Endothelial cell of umbilical vein (primary cell): ENCODE measurements around the gene TMEM61. TPM values are rescaled to one million over a fixed set of nuclear protein-coding genes. Genes with fewer than 3 reads are reported as not detected.

Experiments
- BruUV-seq: library from RNA; stranded (reverse); fragments of 400-500 nt; replicated peaks from 2 replicates; lab custom pipeline; 2021; lab: Mats Ljungman, UMichigan
- CTCF ChIA-PET: fragments of 300-600, 350-600 bp; sonication (Branson Sonifier 250); formaldehyde crosslinking; loops from one replicate; lab custom pipeline; 2021; ENCODE audit warnings: antibody characterized with exemption, inconsistent platforms; lab: Charles Lee
- POLR2A ChIA-PET: fragments of 300-600, 350-600 bp; sonication (Branson Sonifier 250); formaldehyde crosslinking; loops from one replicate; lab custom pipeline; 2021; ENCODE audit warnings: antibody characterized with exemption, inconsistent platforms; lab: Charles Lee
- DNase-seq: peaks from one replicate; pipeline ENCODE4 v3.0.0-alpha.2; 2011; ENCODE audit warnings: low read depth, low spot score
- FAIRE-seq: peaks from 2 replicates; lab custom pipeline; 2011; peaks lifted over from hg19 to GRCh38; lab: Jason Lieb, UNC
- H2AFZ ChIP-seq: 2 replicates; pipeline ENCODE4 v1.6.0; 2012; ENCODE audit warnings: low read depth, low read length, control low read depth, inconsistent platforms
- H3K27ac ChIP-seq: 2 replicates; pipeline ENCODE4 v1.5.1; 2011; ENCODE audit warnings: low read depth, mild to moderate bottlenecking, control low read depth, low read length, moderate library complexity; ENCODE audit not compliant: insufficient read depth
- H3K27me3 ChIP-seq, 2 experiments: 2 replicates each; pipeline versions ENCODE4 v1.6.0 to v1.6.1; 2011; ENCODE audit warnings: low read length in 2 of 2, mixed read lengths in 1 of 2; ENCODE audit not compliant: control insufficient read depth in 2 of 2, insufficient read depth in 2 of 2
- H3K36me3 ChIP-seq, 2 experiments: 2 replicates in 1 of 2; 3 replicates in 1 of 2; pipeline ENCODE4 v1.5.1; 2011; ENCODE audit warnings: low read length in 2 of 2, mild to moderate bottlenecking in 1 of 2, moderate library complexity in 1 of 2; ENCODE audit not compliant: control insufficient read depth in 2 of 2, insufficient read depth in 2 of 2; ENCODE audit errors: extremely low read depth in 1 of 2
- H3K4me1 ChIP-seq: 3 replicates; pipeline ENCODE4 v1.5.1; 2011; ENCODE audit warnings: mild to moderate bottlenecking, low read length; ENCODE audit not compliant: control insufficient read depth, insufficient read depth; ENCODE audit errors: extremely low read depth
- H3K4me2 ChIP-seq: 2 replicates; pipeline ENCODE4 v1.6.1; 2011; ENCODE audit warnings: low read length, control low read depth, mixed read lengths; ENCODE audit not compliant: insufficient read depth
- H3K4me3 ChIP-seq, 3 experiments: fragments of 200-600 bp in 1 of 3; sonication (generic), shearing (Covaris generic) in 1 of 3; replicated peaks in 1 of 3; 2 replicates each; pipeline ENCODE4 v1.5.1; 2011 to 2016; ENCODE audit warnings: control low read depth in 3 of 3, low read length in 3 of 3, mild to moderate bottlenecking in 2 of 3, inconsistent platforms in 1 of 3, low read depth in 1 of 3, moderate library complexity in 1 of 3; ENCODE audit not compliant: insufficient read depth in 1 of 3
- H3K79me2 ChIP-seq: 2 replicates; pipeline ENCODE4 v1.6.0; 2012; ENCODE audit warnings: low read length, inconsistent platforms; ENCODE audit not compliant: control insufficient read depth, insufficient read depth
- H3K9ac ChIP-seq: replicated peaks from 2 replicates; pipeline ENCODE3; 2011; ENCODE audit warnings: low read length, control low read depth; ENCODE audit not compliant: insufficient read depth; ENCODE audit errors: extremely low read depth
- H3K9me1 ChIP-seq: replicated peaks from 3 replicates; pipeline ENCODE4 v1.6.0; 2011; ENCODE audit warnings: mild to moderate bottlenecking, low read length; ENCODE audit not compliant: control insufficient read depth, insufficient read depth; ENCODE audit errors: extremely low read depth
- H3K9me3 ChIP-seq: replicated peaks from 2 replicates; pipeline ENCODE4 v1.5.1; 2012; ENCODE audit warnings: low read length, inconsistent platforms; ENCODE audit not compliant: control insufficient read depth, insufficient read depth
- H4K20me1 ChIP-seq: replicated peaks from 2 replicates; pipeline ENCODE3; 2011; ENCODE audit warnings: mild to moderate bottlenecking, low read length; ENCODE audit not compliant: control insufficient read depth, insufficient read depth; ENCODE audit errors: extremely low read depth
- CTCF ChIP-seq, 2 donors: IDR thresholded peaks; 1 replicate in 1 of 2; 2 replicates in 1 of 2; pipeline ENCODE4 v1.5.1; 2011; ENCODE audit warnings: low read length in 2 of 2, mild to moderate bottlenecking in 2 of 2, moderate library complexity in 2 of 2, control low read depth in 1 of 2, inconsistent platforms in 1 of 2, low read depth in 1 of 2; ENCODE audit not compliant: insufficient read depth in 1 of 2; ENCODE audit errors: extremely low read depth in 1 of 2
- EZH2 ChIP-seq: IDR thresholded peaks from 2 replicates; pipeline ENCODE4 v1.6.1; 2012; ENCODE audit warnings: borderline replicate concordance, low read depth, mild to moderate bottlenecking, moderate library complexity, low read length, inconsistent platforms; ENCODE audit not compliant: severe bottlenecking
- FOS ChIP-seq: IDR thresholded peaks from 2 replicates; pipeline ENCODE4 v1.6.1; 2011; ENCODE audit warnings: mild to moderate bottlenecking, low read length, moderate library complexity, borderline replicate concordance; ENCODE audit not compliant: insufficient read depth
- GATA2 ChIP-seq: IDR thresholded peaks from 2 replicates; pipeline ENCODE4 v1.7.0; 2011; ENCODE audit warnings: low read depth, mild to moderate bottlenecking, moderate library complexity, mixed read lengths, low read length; ENCODE audit not compliant: insufficient read length, insufficient read depth
- JUN ChIP-seq: IDR thresholded peaks from 2 replicates; pipeline ENCODE4 v1.6.1; 2011; ENCODE audit warnings: borderline replicate concordance, low read depth; ENCODE audit not compliant: insufficient read length, insufficient read depth
- MYC ChIP-seq: IDR thresholded peaks from one replicate; pipeline ENCODE4 v1.6.1; 2011; ENCODE audit warnings: mild to moderate bottlenecking, low read depth, low read length
- POLR2A ChIP-seq: IDR thresholded peaks from 2 replicates; pipeline ENCODE4 v1.6.1; 2012; ENCODE audit warnings: low read depth, mild to moderate bottlenecking, control low read depth, low read length
- POLR2AphosphoS5 ChIP-seq: IDR thresholded peaks from 2 replicates; pipeline ENCODE4 v1.6.1; 2012; ENCODE audit warnings: low read depth, mild to moderate bottlenecking, control low read depth, low read length, moderate library complexity; ENCODE audit not compliant: insufficient read depth
- dilution Hi-C: fragments of 300-500 bp; cut with MboI; formaldehyde crosslinking; loops from one replicate; pipeline ENCODE4 v1.15.0; 2019; ENCODE audit warnings: low sequenced_read_pairs; ENCODE audit not compliant: extremely low pct_ligation_motif_present
- intact Hi-C: fragments of 100-400 bp; cut with micrococcal nuclease; formaldehyde crosslinking; loops from one replicate; pipeline ENCODE4 v1.10.0; 2022
- polyA plus RNA-seq, 4 experiments: library from polyadenylated mRNA; depleted of rRNA in 3 of 4; stranded (reverse) in 3 of 4; unstranded in 1 of 4; fragments of >200 nt; gene quantifications; 2 replicates each; pipeline versions ENCODE4 v1.2.1 to v1.2.3, GENCODE V29; 2011 to 2012; ENCODE audit warnings: missing spikeins in 1 of 4
- total RNA-seq: library from RNA; stranded (reverse); gene quantifications from 2 replicates; pipeline ENCODE4 v1.2.3, GENCODE V29; 2021
- TF ChIP-seq, protein P1 (sequence below): IDR thresholded peaks from 2 replicates; pipeline ENCODE4 v1.6.1; 2011; ENCODE audit not compliant: insufficient read depth, insufficient read length

Gene TMEM61
- total and polyA plus RNA-seq, 2 donors (not counting 3 experiments of a cell fraction or from before 2014, with no cell fraction given), result not detected

GRCh38 chr1:54989473-54989872 lies 9.0 kb downstream of the TMEM61 start:
- Histone ChIP-seq H3K79me2 (no peaks in the 10 kb centered on the region), H3K4me1 (no peaks in the 10 kb centered on the region), H3K27me3 (peaks cover 0 to 2% of the 10 kb centered on the region in 2 experiments), H3K9me3 (no peaks in the 10 kb centered on the region), H2AFZ (no peak overlapping the region), H3K9me1 (no peaks in the 10 kb centered on the region), H3K9ac (no peak overlapping the region), H3K4me2 (no peak overlapping the region), H3K4me3 (no peak overlapping the region), H3K36me3 (no peaks in the 10 kb centered on the region), H4K20me1 (no peaks in the 10 kb centered on the region), H3K27ac (no peak overlapping the region)
- TF ChIP-seq POLR2AphosphoS5, result no peak
- TF ChIP-seq, protein P1, sequence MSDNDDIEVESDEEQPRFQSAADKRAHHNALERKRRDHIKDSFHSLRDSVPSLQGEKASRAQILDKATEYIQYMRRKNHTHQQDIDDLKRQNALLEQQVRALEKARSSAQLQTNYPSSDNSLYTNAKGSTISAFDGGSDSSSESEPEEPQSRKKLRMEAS, result no peak
- TF ChIP-seq CTCF (IDR thresholded peaks at IDR 0.05; ENCODE audit: extremely low read depth in 1 of 2, insufficient read depth in 1 of 2, low read depth in 1 of 2, low read length in 2 of 2), result no peak
- TF ChIP-seq POLR2A, result no peak
- no peak for TF ChIP-seq GATA2
- no peak for TF ChIP-seq JUN
- TF ChIP-seq EZH2, result no peak
- no peak for TF ChIP-seq MYC
- TF ChIP-seq FOS, result no peak
- CTCF ChIA-PET, result interaction anchor here (1.0 to 25.0 kb wide), 3 partner anchors 12 to 44 kb away, joined by 3 to 918 read pairs (median 3); no protein-coding TSS in a partner anchor
- dilution Hi-C loops, result no loop called here
- DNase-seq, result no peak
- no peak for FAIRE-seq
- POLR2A ChIA-PET, result no interaction called here
- BruUV-seq, result no TSS peak
- intact Hi-C loops, result no loop called here
